ENCODE data around the gene DGKB.

DNA sequence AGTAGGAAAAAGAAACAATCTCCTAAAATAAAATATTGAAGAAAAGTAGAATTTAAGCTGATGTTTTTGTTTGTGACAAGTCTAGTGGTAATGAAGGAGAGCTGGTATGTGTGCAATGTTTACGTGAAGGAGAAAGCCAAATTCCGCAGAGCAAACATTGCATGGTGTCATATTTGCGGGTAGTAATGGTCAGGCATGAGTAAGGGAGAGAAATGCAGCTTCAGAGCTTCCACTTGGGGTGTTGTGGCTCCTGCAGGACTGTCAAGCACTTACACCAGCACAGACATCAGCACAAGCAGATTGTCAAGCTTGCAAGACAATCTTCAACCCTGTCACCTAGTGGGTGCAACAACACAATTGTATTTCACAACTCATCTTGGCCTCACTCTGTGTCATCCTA lies 776.6 kb downstream of the DGKB start:
- TF ChIP-seq, protein P1, sequence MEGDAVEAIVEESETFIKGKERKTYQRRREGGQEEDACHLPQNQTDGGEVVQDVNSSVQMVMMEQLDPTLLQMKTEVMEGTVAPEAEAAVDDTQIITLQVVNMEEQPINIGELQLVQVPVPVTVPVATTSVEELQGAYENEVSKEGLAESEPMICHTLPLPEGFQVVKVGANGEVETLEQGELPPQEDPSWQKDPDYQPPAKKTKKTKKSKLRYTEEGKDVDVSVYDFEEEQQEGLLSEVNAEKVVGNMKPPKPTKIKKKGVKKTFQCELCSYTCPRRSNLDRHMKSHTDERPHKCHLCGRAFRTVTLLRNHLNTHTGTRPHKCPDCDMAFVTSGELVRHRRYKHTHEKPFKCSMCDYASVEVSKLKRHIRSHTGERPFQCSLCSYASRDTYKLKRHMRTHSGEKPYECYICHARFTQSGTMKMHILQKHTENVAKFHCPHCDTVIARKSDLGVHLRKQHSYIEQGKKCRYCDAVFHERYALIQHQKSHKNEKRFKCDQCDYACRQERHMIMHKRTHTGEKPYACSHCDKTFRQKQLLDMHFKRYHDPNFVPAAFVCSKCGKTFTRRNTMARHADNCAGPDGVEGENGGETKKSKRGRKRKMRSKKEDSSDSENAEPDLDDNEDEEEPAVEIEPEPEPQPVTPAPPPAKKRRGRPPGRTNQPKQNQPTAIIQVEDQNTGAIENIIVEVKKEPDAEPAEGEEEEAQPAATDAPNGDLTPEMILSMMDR (IDR thresholded peaks at IDR 0.05) = no peak
- no peak for TF ChIP-seq POLR2A (IDR thresholded peaks at IDR 0.05)
